ENCODE results near the gene MINDY4B. TPM values are rescaled to one million over a fixed set of nuclear protein-coding genes. Genes with fewer than 3 reads are reported as not detected.

Gene MINDY4B
- total RNA-seq, 1 donor from 2014 or later: not detected

DNA sequence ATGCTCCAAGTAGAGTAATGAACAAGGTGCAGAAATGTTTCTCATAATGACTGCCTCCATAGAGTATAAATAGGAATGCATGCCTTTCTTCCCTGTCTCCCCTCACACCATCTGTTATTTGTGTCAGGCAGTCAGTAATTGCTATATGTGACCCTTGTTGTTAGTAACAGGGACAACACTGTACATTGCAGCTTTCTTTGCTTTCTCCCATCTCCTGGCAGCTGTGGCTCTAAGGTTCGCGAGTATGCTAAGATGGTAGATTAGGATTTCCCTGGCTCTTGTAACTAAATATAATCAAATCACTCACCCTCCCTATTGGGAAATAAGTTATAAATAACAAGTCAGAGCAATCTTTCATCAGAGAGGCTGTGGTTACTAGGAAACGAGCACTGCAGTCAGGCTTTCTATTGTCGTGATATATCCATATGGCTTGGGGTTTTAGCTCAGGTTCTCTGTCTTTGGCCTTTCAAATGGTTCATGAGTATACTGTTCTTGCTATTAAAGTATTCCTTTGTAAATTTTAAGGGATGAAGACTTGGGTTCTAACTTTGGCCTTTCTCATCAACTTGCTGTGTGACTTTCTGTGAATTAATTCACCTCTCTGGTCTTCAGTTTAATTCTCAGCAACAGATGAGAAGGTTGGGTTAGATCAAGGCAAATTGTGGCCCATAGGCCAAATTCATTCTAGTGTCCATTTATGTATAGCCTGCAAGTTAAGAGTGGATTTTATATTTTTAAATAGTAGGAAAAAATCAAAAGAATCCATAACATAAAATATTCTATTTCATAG lies 8.1 kb upstream of the MINDY4B start:
- no peak overlapping the region for H3K27ac ChIP-seq
- H3K4me3 ChIP-seq: no peak overlapping the region
- no peaks in the 10 kb centered on the region for H3K36me3 ChIP-seq
- H3K4me1 ChIP-seq: no peaks in the 10 kb centered on the region
- H3K9me3 ChIP-seq: no peaks in the 10 kb centered on the region
- no peaks in the 10 kb centered on the region for H3K27me3 ChIP-seq (ENCODE audit: low read depth)
- DNase-seq (no peak), ATAC-seq (no peak)
- TF ChIP-seq, protein P1, sequence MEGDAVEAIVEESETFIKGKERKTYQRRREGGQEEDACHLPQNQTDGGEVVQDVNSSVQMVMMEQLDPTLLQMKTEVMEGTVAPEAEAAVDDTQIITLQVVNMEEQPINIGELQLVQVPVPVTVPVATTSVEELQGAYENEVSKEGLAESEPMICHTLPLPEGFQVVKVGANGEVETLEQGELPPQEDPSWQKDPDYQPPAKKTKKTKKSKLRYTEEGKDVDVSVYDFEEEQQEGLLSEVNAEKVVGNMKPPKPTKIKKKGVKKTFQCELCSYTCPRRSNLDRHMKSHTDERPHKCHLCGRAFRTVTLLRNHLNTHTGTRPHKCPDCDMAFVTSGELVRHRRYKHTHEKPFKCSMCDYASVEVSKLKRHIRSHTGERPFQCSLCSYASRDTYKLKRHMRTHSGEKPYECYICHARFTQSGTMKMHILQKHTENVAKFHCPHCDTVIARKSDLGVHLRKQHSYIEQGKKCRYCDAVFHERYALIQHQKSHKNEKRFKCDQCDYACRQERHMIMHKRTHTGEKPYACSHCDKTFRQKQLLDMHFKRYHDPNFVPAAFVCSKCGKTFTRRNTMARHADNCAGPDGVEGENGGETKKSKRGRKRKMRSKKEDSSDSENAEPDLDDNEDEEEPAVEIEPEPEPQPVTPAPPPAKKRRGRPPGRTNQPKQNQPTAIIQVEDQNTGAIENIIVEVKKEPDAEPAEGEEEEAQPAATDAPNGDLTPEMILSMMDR (IDR thresholded peaks at IDR 0.05): no peak
- intact Hi-C loops (cut with DNase I): no loop called here

DNA sequence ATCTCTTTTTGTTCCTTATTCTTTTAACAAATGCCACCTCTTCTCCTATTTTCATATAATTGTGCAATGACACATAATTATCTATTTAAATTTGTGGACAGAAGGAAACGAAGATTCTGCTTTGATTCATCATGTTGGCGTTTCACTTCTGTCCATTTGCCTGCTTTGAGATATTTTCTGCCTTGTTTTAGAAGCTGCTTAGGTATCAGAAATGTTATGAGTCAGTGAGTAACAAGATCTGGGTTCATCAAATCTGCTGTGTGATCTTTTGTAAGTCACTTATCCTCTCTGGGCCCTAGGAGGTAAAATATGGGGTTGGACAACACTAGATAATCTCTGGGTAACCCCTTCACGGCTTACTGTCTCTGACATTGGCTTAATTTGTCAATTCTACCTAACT lies 7.3 kb upstream of the MINDY4B start:
- H3K27ac ChIP-seq: no peak overlapping the region
- ATAC-seq: no peak
- TF ChIP-seq, protein P1 (IDR thresholded peaks at IDR 0.05): no peak
- no peaks in the 10 kb centered on the region for H3K36me3 ChIP-seq
- DNase-seq: no peak
- no peak overlapping the region for H3K4me3 ChIP-seq
- intact Hi-C loops (cut with DNase I): no loop called here
- H3K27me3 ChIP-seq (ENCODE audit: low read depth): no peaks in the 10 kb centered on the region
- no peaks in the 10 kb centered on the region for H3K9me3 ChIP-seq
- H3K4me1 ChIP-seq: no peaks in the 10 kb centered on the region

DNA sequence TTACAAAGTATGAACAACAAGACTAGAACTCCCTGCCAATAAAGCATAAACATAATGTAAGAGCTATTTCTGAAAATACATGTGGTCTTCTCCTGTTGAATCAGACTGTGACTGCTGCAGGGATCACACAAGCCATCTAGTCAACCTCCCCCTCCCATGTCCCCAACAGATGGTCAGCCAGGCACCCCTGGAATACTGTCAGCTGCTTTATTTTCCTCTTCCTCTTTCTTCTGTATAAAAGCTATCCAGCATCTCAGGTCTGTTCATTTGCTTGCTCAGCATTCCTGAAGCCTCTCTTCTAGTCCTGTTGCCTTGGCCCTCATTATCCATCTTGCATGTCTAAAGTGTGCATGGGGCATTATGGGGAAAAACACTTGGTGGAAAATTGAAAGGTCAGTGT lies 6.5 kb upstream of the MINDY4B start:
- no peak overlapping the region for H3K27ac ChIP-seq
- H3K9me3 ChIP-seq: no peaks in the 10 kb centered on the region
- no peaks in the 10 kb centered on the region for H3K4me1 ChIP-seq
- no peak overlapping the region for H3K4me3 ChIP-seq
- intact Hi-C loops (cut with DNase I): no loop called here
- no peaks in the 10 kb centered on the region for H3K27me3 ChIP-seq (ENCODE audit: low read depth)
- TF ChIP-seq, protein P1 (IDR thresholded peaks at IDR 0.05): no peak
- ATAC-seq (no peak), DNase-seq (no peak)
- no peaks in the 10 kb centered on the region for H3K36me3 ChIP-seq

DNA sequence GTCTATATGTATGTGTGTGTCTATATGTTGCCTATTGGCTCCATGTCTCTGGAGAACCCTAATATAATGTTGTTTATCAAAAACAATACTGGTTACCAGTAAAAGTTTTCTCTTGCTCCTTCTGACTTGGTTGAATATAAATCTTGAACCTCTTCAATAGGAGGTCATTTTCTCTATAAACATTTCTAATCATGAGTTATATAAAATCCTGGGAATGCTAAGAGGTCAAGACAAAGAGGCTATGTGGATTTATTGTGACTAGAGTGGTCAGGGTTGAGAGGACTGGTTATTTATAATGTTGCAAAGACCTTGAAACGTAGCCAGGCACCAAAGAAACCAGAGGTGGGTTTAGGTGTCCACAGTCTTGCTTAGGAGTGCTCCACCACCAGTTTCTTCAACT lies 1.2 kb upstream of the MINDY4B start:
- ATAC-seq: no peak
- H3K27me3 ChIP-seq (ENCODE audit: low read depth): no peaks in the 10 kb centered on the region
- intact Hi-C loops (cut with DNase I): no loop called here
- H3K4me3 ChIP-seq: no peak overlapping the region
- no peaks in the 10 kb centered on the region for H3K36me3 ChIP-seq
- H3K27ac ChIP-seq: no peak overlapping the region
- DNase-seq: no peak
- no peaks in the 10 kb centered on the region for H3K9me3 ChIP-seq
- H3K4me1 ChIP-seq: no peaks in the 10 kb centered on the region
- TF ChIP-seq, protein P1 (IDR thresholded peaks at IDR 0.05): no peak

DNA sequence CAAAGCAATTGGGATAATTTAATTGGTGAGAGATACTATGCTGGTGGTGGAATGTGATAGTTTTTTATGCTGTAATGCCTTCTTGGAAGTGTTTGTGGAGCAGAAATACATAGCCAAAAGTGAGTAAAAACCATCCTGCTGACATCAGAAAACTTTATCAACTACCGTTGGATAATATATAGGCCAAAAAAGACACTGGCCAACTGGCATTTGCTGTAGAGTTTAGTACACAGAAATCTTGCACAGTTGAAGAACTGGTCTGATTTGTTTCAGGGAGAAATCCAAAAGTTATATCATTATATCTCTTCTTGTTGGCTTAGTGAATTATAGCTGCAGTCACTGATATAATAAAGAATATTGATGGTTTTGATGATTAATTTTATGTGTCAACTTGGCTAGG lies 507 bp upstream of the MINDY4B start:
- Histone ChIP-seq H3K9me3 (no peaks in the 10 kb centered on the region), H3K4me3 (no peak overlapping the region), H3K27me3 (ENCODE audit: low read depth) (no peaks in the 10 kb centered on the region), H3K36me3 (no peaks in the 10 kb centered on the region), H3K4me1 (no peaks in the 10 kb centered on the region), H3K27ac (no peak overlapping the region)
- no peak for ATAC-seq
- TF ChIP-seq, protein P1 (IDR thresholded peaks at IDR 0.05): no peak
- no peak for DNase-seq
- intact Hi-C loops (cut with DNase I): no loop called here

All from lower lobe of right lung (tissue), 2 donors.